ENCODE data around the gene WNT3A.

Gene WNT3A

GRCh38 chr1:228074954-228075730 is 68.3 kb downstream of the WNT3A start:
- Histone ChIP-seq H3K4me3 (ENCODE audit: low read depth, low read length) (no peak overlapping the region), H3K36me3 (no peaks in the 10 kb centered on the region), H3K4me1 (peaks cover 10% of the 10 kb centered on the region; the same call in 1 of the 2 replicates), H3K9me3 (no peaks in the 10 kb centered on the region), H3K27me3 (no peaks in the 10 kb centered on the region)
- DNase-seq, result no peak
- TF ChIP-seq CTCF (IDR thresholded peaks at IDR 0.05; ENCODE audit: low read depth, low read length), result no peak

- no peaks in the 10 kb centered on the region for H3K36me3 ChIP-seq
- no peaks in the 10 kb centered on the region for H3K9me3 ChIP-seq
- no peak for DNase-seq
- peaks cover 10% of the 10 kb centered on the region; the same call in 1 of the 2 replicates for H3K4me1 ChIP-seq
- H3K27me3 ChIP-seq, result no peaks in the 10 kb centered on the region
- no peak for TF ChIP-seq CTCF (IDR thresholded peaks at IDR 0.05; ENCODE audit: low read depth, low read length)
- H3K4me3 ChIP-seq (ENCODE audit: low read depth, low read length), result no peak overlapping the region
These were observed 69.0 kb downstream of the WNT3A start for GRCh38 chr1:228075801-228076271.

- Histone ChIP-seq H3K27me3 (no peaks in the 10 kb centered on the region), H3K4me3 (ENCODE audit: low read depth, low read length) (no peak overlapping the region), H3K36me3 (no peaks in the 10 kb centered on the region), H3K9me3 (no peaks in the 10 kb centered on the region), H3K4me1 (peaks cover 10% of the 10 kb centered on the region; the same call in 1 of the 2 replicates)
- DNase-seq, result no peak
- TF ChIP-seq CTCF (IDR thresholded peaks at IDR 0.05; ENCODE audit: low read depth, low read length), result no peak
These were observed 70.1 kb downstream of the WNT3A start for GRCh38 chr1:228076796-228077430.

GRCh38 chr1:228077565-228078330 is 71.0 kb downstream of the WNT3A start:
- H3K4me3 ChIP-seq (ENCODE audit: low read depth, low read length), result no peak overlapping the region
- no peak for DNase-seq
- no peaks in the 10 kb centered on the region for H3K27me3 ChIP-seq
- H3K4me1 ChIP-seq, result peaks cover 10% of the 10 kb centered on the region; the same call in 1 of the 2 replicates
- H3K36me3 ChIP-seq, result 0 out of 2 replicates have a peak, but pooled peaks cover 2% of the 10 kb centered on the region
- H3K9me3 ChIP-seq, result no peaks in the 10 kb centered on the region
- TF ChIP-seq CTCF (IDR thresholded peaks at IDR 0.05; ENCODE audit: low read depth, low read length), result no peak

GRCh38 chr1:228079013-228079412 is 72.2 kb downstream of the WNT3A start:
- Histone ChIP-seq H3K4me1 (peaks cover 2% of the 10 kb centered on the region; the same call in 1 of the 2 replicates), H3K27me3 (no peaks in the 10 kb centered on the region), H3K36me3 (peaks cover 12% of the 10 kb centered on the region), H3K9me3 (no peaks in the 10 kb centered on the region), H3K4me3 (ENCODE audit: low read depth, low read length) (no peak overlapping the region)
- no peak for DNase-seq
- no peak for TF ChIP-seq CTCF (IDR thresholded peaks at IDR 0.05; ENCODE audit: low read depth, low read length)
